ENCODE data around the gene NINJ1. TPM values are rescaled to one million over a fixed set of nuclear protein-coding genes. Genes with fewer than 3 reads are reported as not detected.
"Not testable (repeated sequence)": the region's sequence is repeated elsewhere in the genome, so short reads cannot be mapped to it uniquely, and the experiment has no call there.

NINJ1 gene
- total RNA-seq, 1 experiment from 2014 or later, result 41.3 TPM

DNA sequence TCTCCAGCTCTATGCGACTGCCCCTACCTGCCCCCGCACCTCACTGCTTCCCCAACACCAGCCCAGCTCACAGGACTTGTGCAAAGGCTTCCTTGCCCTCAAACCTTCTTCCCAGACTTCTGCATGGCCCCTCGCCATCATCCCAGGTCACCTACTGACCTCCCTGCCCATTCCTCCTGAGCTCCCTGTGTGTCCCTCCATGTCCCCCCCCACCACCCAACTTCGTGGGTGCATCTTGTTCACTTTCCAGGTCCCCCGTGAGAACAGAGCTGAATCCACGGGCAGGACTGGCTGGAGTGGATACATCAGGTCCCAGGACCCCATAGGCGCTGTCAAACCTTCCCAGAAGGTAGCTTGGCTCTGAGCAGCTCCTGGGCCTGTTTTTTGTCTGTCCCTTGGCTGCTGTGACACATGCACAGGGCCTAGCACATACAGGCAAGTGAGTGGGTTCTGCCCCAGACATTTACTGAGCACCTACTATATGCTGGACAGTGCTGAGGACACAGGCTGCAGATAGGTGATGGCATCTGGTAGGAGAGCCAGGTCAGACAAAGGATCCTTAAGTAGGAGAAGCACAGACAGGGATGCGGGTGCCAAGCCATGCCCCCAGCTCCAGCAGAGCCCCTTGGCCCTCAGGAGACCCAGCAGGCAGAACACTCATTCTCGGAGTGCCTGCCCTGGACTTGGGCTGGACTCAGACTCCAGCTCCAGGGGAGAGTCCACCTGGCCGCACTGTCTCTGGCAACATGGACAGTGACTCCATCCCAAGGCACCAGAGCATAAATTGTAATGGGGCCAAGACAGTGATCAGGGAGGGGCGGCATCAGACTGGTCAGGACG, 15.0 kb downstream of the NINJ1 start:
- no peak overlapping the region for H3K4me3 Mint-ChIP-seq

DNA sequence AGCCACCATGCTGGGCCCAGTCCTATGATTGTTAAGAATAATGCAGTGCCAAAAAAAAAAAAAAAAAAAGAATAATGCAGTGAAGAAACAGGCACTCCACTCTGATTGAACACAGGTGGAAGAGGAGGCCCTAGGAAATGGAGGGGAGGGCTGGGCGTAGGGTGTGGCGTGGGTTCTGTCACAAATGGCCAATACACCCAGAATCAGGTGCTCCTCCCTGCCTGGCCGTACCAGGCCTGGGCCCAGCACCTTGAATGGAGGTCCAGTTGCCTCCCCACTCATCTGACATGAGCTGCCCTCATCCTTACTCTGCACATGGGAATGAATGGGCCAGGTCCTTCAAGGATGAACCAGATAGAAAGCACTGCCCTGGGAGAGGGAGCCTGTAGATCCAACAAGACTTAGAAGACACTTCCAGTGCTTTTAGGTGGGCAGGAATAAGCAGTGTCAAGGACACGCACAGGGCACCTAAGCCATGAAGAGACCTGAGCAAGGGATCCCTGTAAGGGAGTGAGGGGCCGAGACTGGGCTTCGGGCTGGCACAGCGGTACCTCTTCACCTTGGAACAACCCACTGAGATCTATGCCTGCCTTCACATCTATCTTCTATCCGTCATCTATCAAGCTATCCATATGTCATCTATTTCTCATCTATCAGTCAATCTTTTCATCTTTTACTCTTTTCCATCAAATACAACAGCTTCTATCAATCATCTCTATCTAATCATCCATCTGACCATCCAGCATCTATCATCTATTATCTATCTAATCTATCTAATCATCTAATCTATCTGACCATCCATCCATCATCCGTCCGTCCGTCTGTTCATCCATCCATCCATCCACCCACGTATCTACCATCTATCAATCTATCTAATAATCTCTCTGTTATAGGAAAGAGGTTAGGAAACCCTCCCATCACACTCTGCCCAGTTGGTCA, 15.9 kb downstream of the NINJ1 start:
- DNase-seq (ENCODE audit: low spot score) (no peak), ATAC-seq (no peak)
- TF ChIP-seq MAX (CRISPR knock-in tag; IDR thresholded peaks at IDR 0.05), result no peak
- no peak for TF ChIP-seq CTCF (IDR thresholded peaks at IDR 0.05)
- TF ChIP-seq SP1 (CRISPR knock-in tag; conservative IDR thresholded peaks at IDR 0.05), result no peak
- no peak for TF ChIP-seq GRHL2 (CRISPR knock-in tag; IDR thresholded peaks at IDR 0.05; ENCODE audit: insufficient replicate concordance, severe bottlenecking)
- TF ChIP-seq NFE2L1 (CRISPR knock-in tag; IDR thresholded peaks at IDR 0.05), result no peak
- ChIA-PET POLR2A (interaction anchor here (0.6 kb wide), 1 partner anchor 411 kb away, joined by 4 read pairs; no protein-coding TSS in a partner anchor), CTCF (interaction anchor here (1.1 to 3.8 kb wide), 4 partner anchors 9 to 36 kb away, joined by 4 to 19 read pairs (median 14); no protein-coding TSS in a partner anchor)
- H3K4me1 Mint-ChIP-seq, result peaks cover 19% of the 10 kb centered on the region
- no peak overlapping the region for H3K27ac Mint-ChIP-seq
- H3K36me3 Mint-ChIP-seq, result peaks cover 2% of the 10 kb centered on the region; the same call in 1 of the 2 replicates
- H3K27me3 Mint-ChIP-seq (ENCODE audit: low read depth), result no peaks in the 10 kb centered on the region
- H3K9me3 Mint-ChIP-seq, result no peaks in the 10 kb centered on the region
- H3K4me3 Mint-ChIP-seq, result no peak overlapping the region

More for the DNA sequence above, 15.0 kb downstream of the NINJ1 start:
- CTCF ChIA-PET, result interaction anchor here (0.6 to 3.3 kb wide), 11 partner anchors 10 to 186 kb away, joined by 3 to 23 read pairs (median 7); partner anchors contain the start of gene NINJ1
- POLR2A ChIA-PET, result interaction anchor here (1.4 kb wide), 1 partner anchor 10 kb away, joined by 5 read pairs; no protein-coding TSS in a partner anchor
- TF ChIP-seq, protein P1, sequence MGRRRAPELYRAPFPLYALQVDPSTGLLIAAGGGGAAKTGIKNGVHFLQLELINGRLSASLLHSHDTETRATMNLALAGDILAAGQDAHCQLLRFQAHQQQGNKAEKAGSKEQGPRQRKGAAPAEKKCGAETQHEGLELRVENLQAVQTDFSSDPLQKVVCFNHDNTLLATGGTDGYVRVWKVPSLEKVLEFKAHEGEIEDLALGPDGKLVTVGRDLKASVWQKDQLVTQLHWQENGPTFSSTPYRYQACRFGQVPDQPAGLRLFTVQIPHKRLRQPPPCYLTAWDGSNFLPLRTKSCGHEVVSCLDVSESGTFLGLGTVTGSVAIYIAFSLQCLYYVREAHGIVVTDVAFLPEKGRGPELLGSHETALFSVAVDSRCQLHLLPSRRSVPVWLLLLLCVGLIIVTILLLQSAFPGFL (CRISPR knock-in tag; IDR thresholded peaks at IDR 0.05; ENCODE audit: borderline replicate concordance), result no peak
- no peak for TF ChIP-seq NR1H2 (CRISPR knock-in tag; IDR thresholded peaks at IDR 0.05)
- TF ChIP-seq, protein P2, sequence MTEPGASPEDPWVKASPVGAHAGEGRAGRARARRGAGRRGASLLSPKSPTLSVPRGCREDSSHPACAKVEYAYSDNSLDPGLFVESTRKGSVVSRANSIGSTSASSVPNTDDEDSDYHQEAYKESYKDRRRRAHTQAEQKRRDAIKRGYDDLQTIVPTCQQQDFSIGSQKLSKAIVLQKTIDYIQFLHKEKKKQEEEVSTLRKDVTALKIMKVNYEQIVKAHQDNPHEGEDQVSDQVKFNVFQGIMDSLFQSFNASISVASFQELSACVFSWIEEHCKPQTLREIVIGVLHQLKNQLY (CRISPR knock-in tag; IDR thresholded peaks at IDR 0.05), result no peak
- no peak overlapping the region for H3K27ac Mint-ChIP-seq
- DNase-seq (ENCODE audit: low spot score), result no peak
- no peaks in the 10 kb centered on the region for H3K9me3 Mint-ChIP-seq
- peaks cover 19% of the 10 kb centered on the region for H3K4me1 Mint-ChIP-seq
- H3K27me3 Mint-ChIP-seq (ENCODE audit: low read depth), result no peaks in the 10 kb centered on the region
- ATAC-seq, result no peak
- peaks cover 2% of the 10 kb centered on the region; the same call in 1 of the 2 replicates for H3K36me3 Mint-ChIP-seq

DNA sequence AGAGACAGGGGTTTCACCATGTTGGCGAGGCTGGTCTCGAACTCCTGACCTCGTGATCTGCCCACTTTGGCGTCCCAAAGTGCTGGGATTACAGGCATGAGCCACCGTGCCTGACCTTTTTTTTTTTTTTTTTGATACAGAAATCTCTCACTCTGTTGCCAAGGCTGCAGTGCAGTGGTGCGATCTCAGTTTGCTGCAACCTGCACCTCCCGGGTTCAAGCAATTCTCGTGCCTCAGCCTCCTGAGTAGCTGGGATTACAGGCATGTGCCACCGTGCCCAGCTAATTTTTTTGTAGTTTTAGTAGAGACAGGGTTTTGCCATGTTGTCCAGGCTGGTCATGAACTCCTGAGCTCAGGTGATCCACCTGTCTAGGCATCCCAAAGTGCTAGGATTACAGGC, 16.5 kb downstream of the NINJ1 start:
- not testable (repeated sequence) for ATAC-seq; H3K36me3 Mint-ChIP-seq; H3K27me3 Mint-ChIP-seq (ENCODE audit: low read depth); DNase-seq (ENCODE audit: low spot score); H3K4me3 Mint-ChIP-seq; H3K27ac Mint-ChIP-seq; H3K9me3 Mint-ChIP-seq
- peaks cover 19% of the 10 kb centered on the region for H3K4me1 Mint-ChIP-seq
- CTCF ChIA-PET, result interaction anchor here (3.3 to 3.8 kb wide), 2 partner anchors 8 to 37 kb away, joined by 18 to 19 read pairs; no protein-coding TSS in a partner anchor
- POLR2A ChIA-PET, result interaction anchor here (0.6 kb wide), 1 partner anchor 410 kb away, joined by 4 read pairs; no protein-coding TSS in a partner anchor
